ENCODE data around the gene RBM20. TPM values are rescaled to one million over a fixed set of nuclear protein-coding genes. Genes with fewer than 3 reads are reported as not detected.
A peak's percentile ranks its signal among the peaks of the same experiment; 100 is the strongest.

Gene RBM20
- total RNA-seq, 1 donor from 2014 or later: 3.3 TPM

DNA sequence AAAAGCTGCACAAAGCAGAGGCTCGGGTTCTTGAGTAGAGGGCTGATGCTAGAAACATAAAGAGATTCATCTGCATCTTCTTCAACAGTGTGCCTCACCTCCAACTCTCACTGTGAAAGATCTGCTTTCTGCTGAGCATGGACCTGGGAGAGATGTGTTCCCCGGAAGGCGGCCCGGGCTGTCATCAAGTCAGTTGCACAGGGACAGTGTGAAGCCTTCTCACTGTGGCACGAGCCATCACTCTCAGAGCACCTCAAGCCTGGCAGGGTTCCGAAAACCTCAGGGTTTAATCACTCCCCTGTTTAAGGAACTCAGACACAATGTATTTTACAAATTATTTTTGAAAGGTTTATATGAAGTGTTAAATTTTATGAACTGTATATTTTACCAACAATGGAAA is 98.7 kb downstream of the RBM20 start:
- no peak overlapping the region for H3K4me3 ChIP-seq (ENCODE audit: low read depth, low read length)
- no peaks in the 10 kb centered on the region for H3K27me3 ChIP-seq (ENCODE audit: control insufficient read depth, insufficient read depth, low read length)
- TF ChIP-seq, protein P1, sequence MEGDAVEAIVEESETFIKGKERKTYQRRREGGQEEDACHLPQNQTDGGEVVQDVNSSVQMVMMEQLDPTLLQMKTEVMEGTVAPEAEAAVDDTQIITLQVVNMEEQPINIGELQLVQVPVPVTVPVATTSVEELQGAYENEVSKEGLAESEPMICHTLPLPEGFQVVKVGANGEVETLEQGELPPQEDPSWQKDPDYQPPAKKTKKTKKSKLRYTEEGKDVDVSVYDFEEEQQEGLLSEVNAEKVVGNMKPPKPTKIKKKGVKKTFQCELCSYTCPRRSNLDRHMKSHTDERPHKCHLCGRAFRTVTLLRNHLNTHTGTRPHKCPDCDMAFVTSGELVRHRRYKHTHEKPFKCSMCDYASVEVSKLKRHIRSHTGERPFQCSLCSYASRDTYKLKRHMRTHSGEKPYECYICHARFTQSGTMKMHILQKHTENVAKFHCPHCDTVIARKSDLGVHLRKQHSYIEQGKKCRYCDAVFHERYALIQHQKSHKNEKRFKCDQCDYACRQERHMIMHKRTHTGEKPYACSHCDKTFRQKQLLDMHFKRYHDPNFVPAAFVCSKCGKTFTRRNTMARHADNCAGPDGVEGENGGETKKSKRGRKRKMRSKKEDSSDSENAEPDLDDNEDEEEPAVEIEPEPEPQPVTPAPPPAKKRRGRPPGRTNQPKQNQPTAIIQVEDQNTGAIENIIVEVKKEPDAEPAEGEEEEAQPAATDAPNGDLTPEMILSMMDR (IDR thresholded peaks at IDR 0.05; ENCODE audit: insufficient read depth, low read length, poor library complexity, severe bottlenecking): no peak
- no peaks in the 10 kb centered on the region for H3K36me3 ChIP-seq (ENCODE audit: control insufficient read depth, insufficient read depth, low read length)
- DNase-seq (ENCODE audit: low read depth): no peak

DNA sequence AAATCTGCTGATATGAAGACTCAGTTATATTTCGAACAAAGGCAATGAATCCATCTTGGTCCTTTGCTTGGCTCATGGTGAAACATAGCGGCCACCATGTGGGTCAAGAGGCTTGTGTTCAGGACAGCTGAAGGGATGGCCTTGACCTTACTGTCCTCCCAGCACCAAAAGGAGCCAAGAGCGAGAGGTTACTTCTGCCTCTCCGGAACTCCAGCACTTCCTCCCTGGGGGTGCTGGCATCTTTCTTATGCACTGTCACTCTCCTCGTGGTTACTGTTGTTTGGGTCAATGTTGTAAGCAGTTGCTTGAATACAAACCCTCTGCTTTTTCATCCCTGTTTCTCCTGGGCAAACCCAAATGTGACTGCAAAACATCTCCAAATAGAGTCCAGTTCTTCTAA is 100.6 kb downstream of the RBM20 start:
- TF ChIP-seq, protein P1 (IDR thresholded peaks at IDR 0.05; ENCODE audit: insufficient read depth, low read length, poor library complexity, severe bottlenecking): no peak
- DNase-seq (ENCODE audit: low read depth): no peak
- Histone ChIP-seq H3K4me3 (ENCODE audit: low read depth, low read length) (no peak overlapping the region), H3K27me3 (ENCODE audit: control insufficient read depth, insufficient read depth, low read length) (no peaks in the 10 kb centered on the region), H3K36me3 (ENCODE audit: control insufficient read depth, insufficient read depth, low read length) (no peaks in the 10 kb centered on the region)

DNA sequence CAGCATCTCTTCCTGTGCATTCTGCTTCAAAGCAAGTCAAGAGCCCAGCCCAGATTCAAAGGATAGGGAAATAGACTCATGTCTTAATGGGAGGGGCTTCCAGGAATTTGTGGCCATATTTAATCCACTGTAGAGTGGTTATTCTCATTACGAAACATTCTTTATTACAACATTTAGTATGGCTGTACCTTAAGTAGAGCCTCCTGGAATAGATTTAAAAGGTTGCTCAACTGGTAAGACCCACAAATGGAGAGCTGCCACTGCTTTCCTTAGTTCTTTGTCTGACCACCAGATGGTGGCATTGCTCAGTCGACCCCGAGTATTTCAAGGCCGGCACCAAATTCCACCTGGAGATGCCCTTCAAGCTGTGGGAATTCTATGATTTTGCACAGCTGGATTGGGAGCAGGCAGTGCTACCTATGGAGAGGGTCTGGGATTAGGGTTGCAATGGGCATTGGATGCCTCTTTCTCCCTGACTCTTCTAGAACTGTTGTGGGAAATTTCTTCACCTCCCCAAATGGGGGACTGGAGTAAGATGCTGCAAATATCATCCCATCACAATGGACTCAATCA is 102.2 kb downstream of the RBM20 start:
- no peak overlapping the region for H3K4me3 ChIP-seq (ENCODE audit: low read depth, low read length)
- TF ChIP-seq, protein P1 (IDR thresholded peaks at IDR 0.05; ENCODE audit: insufficient read depth, low read length, poor library complexity, severe bottlenecking): peak; percentile 68
- no peaks in the 10 kb centered on the region for H3K27me3 ChIP-seq (ENCODE audit: control insufficient read depth, insufficient read depth, low read length)
- no peaks in the 10 kb centered on the region for H3K36me3 ChIP-seq (ENCODE audit: control insufficient read depth, insufficient read depth, low read length)
- no peak for DNase-seq (ENCODE audit: low read depth)

DNA sequence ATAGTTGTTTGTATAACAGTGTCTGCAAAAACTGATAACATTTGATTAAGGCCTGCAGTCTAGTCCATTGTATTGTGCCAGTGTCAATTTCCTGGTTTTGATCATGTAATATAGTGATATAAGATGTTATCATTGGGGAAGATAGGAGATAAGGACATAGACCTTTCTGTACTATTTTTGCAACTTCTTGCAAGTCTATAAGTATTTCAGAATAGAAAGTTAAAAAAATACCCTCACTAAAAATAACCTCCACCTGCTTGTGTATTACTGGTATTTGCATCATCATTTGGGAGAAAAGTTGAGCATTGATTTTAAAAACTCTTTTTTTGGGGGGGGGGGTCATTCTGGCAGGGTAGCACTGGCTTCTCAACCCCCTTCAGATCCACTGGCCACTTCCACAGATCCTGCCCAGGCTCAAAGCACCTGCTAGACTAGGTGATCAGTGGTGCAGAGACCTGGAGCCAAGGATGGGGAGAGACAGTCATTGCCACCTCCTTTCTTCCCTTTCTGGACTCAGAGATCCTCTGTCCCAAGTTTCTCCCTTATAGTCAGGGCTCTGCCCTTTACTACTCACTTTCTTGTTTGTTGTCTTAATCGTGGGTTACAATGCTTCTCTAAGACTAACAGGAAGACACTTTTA is 103.0 kb downstream of the RBM20 start:
- TF ChIP-seq, protein P1 (IDR thresholded peaks at IDR 0.05; ENCODE audit: insufficient read depth, low read length, poor library complexity, severe bottlenecking): no peak
- Histone ChIP-seq H3K4me3 (ENCODE audit: low read depth, low read length) (no peak overlapping the region), H3K27me3 (ENCODE audit: control insufficient read depth, insufficient read depth, low read length) (no peaks in the 10 kb centered on the region), H3K36me3 (ENCODE audit: control insufficient read depth, insufficient read depth, low read length) (no peaks in the 10 kb centered on the region)
- DNase-seq (ENCODE audit: low read depth): no peak

DNA sequence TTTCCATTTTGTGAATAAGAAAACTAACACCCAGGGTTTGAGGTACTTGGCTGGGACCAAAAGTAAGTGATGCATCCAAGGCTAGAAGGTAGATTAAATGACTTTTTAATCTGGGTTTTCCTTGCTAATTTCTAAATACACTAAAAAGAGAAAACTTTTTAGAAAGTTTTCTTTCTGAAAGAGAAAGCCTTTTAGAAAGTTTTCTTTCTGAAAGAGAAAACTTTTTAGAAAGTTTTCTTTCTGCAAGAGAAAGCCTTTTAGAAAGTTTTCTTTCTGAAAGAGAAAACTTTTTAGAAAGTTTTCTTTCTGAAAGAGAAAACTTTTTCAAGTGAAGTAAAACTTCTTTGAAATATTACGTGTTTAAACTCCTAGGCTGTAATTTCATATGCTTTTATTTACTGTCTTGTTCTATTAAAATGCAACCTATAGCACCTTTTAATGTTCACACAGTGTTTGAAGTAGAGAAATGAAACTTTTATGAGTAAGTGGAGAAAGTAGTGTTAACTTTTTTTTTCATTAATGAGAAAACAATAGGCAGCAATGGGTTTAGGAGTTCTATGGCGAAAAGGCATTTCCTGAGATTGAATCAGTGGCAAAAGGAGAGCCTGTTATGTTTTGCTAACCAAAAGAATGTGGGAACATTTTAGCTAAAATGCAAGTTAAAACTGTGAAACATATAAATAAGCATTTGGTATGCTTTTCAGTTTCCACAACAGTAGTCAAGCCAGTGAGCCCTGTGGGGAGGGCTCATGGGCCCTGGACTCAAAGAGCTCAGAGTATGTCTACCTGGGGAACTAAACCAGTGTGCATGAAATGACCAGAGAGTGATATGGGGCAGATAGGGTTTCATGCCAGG is 103.7 kb downstream of the RBM20 start:
- no peak for DNase-seq (ENCODE audit: low read depth)
- TF ChIP-seq, protein P1 (IDR thresholded peaks at IDR 0.05; ENCODE audit: insufficient read depth, low read length, poor library complexity, severe bottlenecking): no peak

More for the DNA sequence above, 103.7 kb downstream of the RBM20 start:
- H3K27me3 ChIP-seq (ENCODE audit: control insufficient read depth, insufficient read depth, low read length): no peaks in the 10 kb centered on the region
- no peaks in the 10 kb centered on the region for H3K36me3 ChIP-seq (ENCODE audit: control insufficient read depth, insufficient read depth, low read length)
- no peak overlapping the region for H3K4me3 ChIP-seq (ENCODE audit: low read depth, low read length)
